ENCODE measurements around the gene IRAK4. TPM values are rescaled to one million over a fixed set of nuclear protein-coding genes. Genes with fewer than 3 reads are reported as not detected.

The IRAK4 gene
- total and polyA plus RNA-seq, 2 experiments from 2014 or later: 5.1 to 15.9 TPM

- Histone ChIP-seq H3K27me3 (no peaks in the 10 kb centered on the region), H3K27ac (peak within 1 kb of the TSS; percentile 100), H3K79me2 (peaks cover 45% of the 10 kb centered on the region), H3K9me2 (replicated peaks; ENCODE audit: insufficient read depth) (no peaks in the 10 kb centered on the region), H2AFZ (peak within 1 kb of the TSS; percentile 76), H3K36me3 (replicated peaks; ENCODE audit: insufficient read depth, low read depth) (no peaks in the 10 kb centered on the region), H4K20me1 (ENCODE audit: insufficient read depth, poor library complexity, severe bottlenecking) (no peaks in the 10 kb centered on the region), H3K4me1 (ENCODE audit: insufficient read depth) (peaks cover 14% of the 10 kb centered on the region), H3K4me2 (peak within 1 kb of the TSS; percentile 89), H3K4me3 (peak within 1 kb of the TSS; percentile 92), H3K9me3 (ENCODE audit: low read depth) (no peaks in the 10 kb centered on the region)
- no peak for TF ChIP-seq EZH2phosphoT487 (IDR thresholded peaks at IDR 0.05; ENCODE audit: low read depth, severe bottlenecking, unreplicated experiment)
- no peak for TF ChIP-seq EZH2 (IDR thresholded peaks at IDR 0.05; ENCODE audit: borderline replicate concordance)
- TF ChIP-seq CTCF (IDR thresholded peaks at IDR 0.05; ENCODE audit: poor library complexity): no peak
- peak; percentile 82 for DNase-seq (ENCODE audit: low spot score)
- WGBS (ENCODE audit: low lambda C conversion rate, missing lambda C conversion rate): under 1% methylated on average over 58 of the region's 103 CpGs
These were observed 77.1 kb downstream of the IRAK4 start, which contains the start of gene TMEM117 for GRCh38 chr12:43835656-43836474. TSS of gene TMEM117 (plus strand) at chr12:43836081.

- Histone ChIP-seq H3K79me2 (peaks cover 52% of the 10 kb centered on the region), H3K4me2 (peak overlapping the region; percentile 89), H3K27me3 (no peaks in the 10 kb centered on the region), H3K4me1 (ENCODE audit: insufficient read depth) (peaks cover 14% of the 10 kb centered on the region), H3K27ac (peak overlapping the region; percentile 100), H3K9me2 (replicated peaks; ENCODE audit: insufficient read depth) (no peaks in the 10 kb centered on the region), H3K36me3 (replicated peaks; ENCODE audit: insufficient read depth, low read depth) (no peaks in the 10 kb centered on the region), H2AFZ (peak overlapping the region; percentile 76), H3K4me3 (peak overlapping the region; percentile 92), H4K20me1 (ENCODE audit: insufficient read depth, poor library complexity, severe bottlenecking) (no peaks in the 10 kb centered on the region), H3K9me3 (ENCODE audit: low read depth) (no peaks in the 10 kb centered on the region)
- no peak for TF ChIP-seq CTCF (IDR thresholded peaks at IDR 0.05; ENCODE audit: poor library complexity)
- no peak for TF ChIP-seq EZH2 (IDR thresholded peaks at IDR 0.05; ENCODE audit: borderline replicate concordance)
- TF ChIP-seq EZH2phosphoT487 (IDR thresholded peaks at IDR 0.05; ENCODE audit: low read depth, severe bottlenecking, unreplicated experiment): no peak
- peak; percentile 40 for DNase-seq (ENCODE audit: low spot score)
- WGBS (ENCODE audit: low lambda C conversion rate, missing lambda C conversion rate): 3% methylated on average over 8 of the region's 8 CpGs
These were observed 77.8 kb downstream of the IRAK4 start for GRCh38 chr12:43836475-43836989.

Other genes with a start within 250 kb of the IRAK4 start
- 0.36 and 1.2 TPM in 2 replicates for gene ADAMTS20, start 206.7 kb upstream of the IRAK4 start, total RNA-seq
- gene ADAMTS20, start 206.7 kb upstream of the IRAK4 start, polyA plus RNA-seq: 0.45 and 0.47 TPM in 2 replicates
- 17.7 and 26.8 TPM in 2 replicates for gene PUS7L, start 161 bp upstream of the IRAK4 start, total RNA-seq
- gene PUS7L, start 161 bp upstream of the IRAK4 start, polyA plus RNA-seq: 12.7 and 15.0 TPM in 2 replicates
- gene TWF1, start 47.4 kb downstream of the IRAK4 start, total RNA-seq: 144 and 162 TPM in 2 replicates
- gene TWF1, start 47.4 kb downstream of the IRAK4 start, polyA plus RNA-seq: 55.3 and 66.0 TPM in 2 replicates
- 45.4 and 47.1 TPM in 2 replicates for gene TMEM117, start 77.1 kb downstream of the IRAK4 start, total RNA-seq
- 12.4 and 15.6 TPM in 2 replicates for gene TMEM117, start 77.1 kb downstream of the IRAK4 start, polyA plus RNA-seq

Data from hepatocyte (in vitro differentiated cells).